BJ (cell line): ENCODE data around the gene BTBD2. TPM values are rescaled to one million over a fixed set of nuclear protein-coding genes. Genes with fewer than 3 reads are reported as not detected.
A peak's percentile ranks its signal among the peaks of the same experiment; 100 is the strongest.

Experiments
- CTCF ChIA-PET: fragments of 350-600 bp; formaldehyde crosslinking; extraction: SDS; loops from one replicate; lab custom pipeline; 2021; ENCODE audit warnings: antibody characterized with exemption, inconsistent platforms; lab: Yijun Ruan, JAX
- POLR2A ChIA-PET: fragments of 300-600 bp; sonication (Branson Sonifier 250); formaldehyde crosslinking; extraction: SDS; loops from one replicate; lab custom pipeline; 2021; ENCODE audit warnings: antibody characterized with exemption; lab: Charles Lee
- DNase-seq: peaks from one replicate; pipeline ENCODE4 v3.0.0-alpha.2; 2011; ENCODE audit warnings: low read depth
- H3K27me3 ChIP-seq: 2 replicates; pipeline ENCODE4 v1.6.0; 2011; ENCODE audit warnings: low read length; ENCODE audit not compliant: control insufficient read depth, insufficient read depth
- H3K36me3 ChIP-seq: 2 replicates; pipeline ENCODE4 v1.5.1; 2011; ENCODE audit warnings: low read length; ENCODE audit not compliant: control insufficient read depth, insufficient read depth
- H3K4me3 ChIP-seq: 2 replicates; pipeline ENCODE4 v1.5.1; 2011; ENCODE audit warnings: low read depth, mild to moderate bottlenecking, control low read depth, low read length
- polyA plus RNA-seq: library from polyadenylated mRNA; depleted of rRNA; stranded (reverse); fragments of >200 nt; gene quantifications from 2 replicates; pipeline ENCODE4 v1.2.3, GENCODE V29; 2011
- TF ChIP-seq, protein P1 (sequence below): IDR thresholded peaks from 2 replicates; pipeline ENCODE4 v1.5.1; 2011; ENCODE audit warnings: low read depth, mild to moderate bottlenecking, control low read depth, inconsistent platforms, low read length, moderate library complexity; ENCODE audit not compliant: insufficient read depth

Gene BTBD2
- polyA plus RNA-seq, 1 experiment: 39.3 TPM

DNA sequence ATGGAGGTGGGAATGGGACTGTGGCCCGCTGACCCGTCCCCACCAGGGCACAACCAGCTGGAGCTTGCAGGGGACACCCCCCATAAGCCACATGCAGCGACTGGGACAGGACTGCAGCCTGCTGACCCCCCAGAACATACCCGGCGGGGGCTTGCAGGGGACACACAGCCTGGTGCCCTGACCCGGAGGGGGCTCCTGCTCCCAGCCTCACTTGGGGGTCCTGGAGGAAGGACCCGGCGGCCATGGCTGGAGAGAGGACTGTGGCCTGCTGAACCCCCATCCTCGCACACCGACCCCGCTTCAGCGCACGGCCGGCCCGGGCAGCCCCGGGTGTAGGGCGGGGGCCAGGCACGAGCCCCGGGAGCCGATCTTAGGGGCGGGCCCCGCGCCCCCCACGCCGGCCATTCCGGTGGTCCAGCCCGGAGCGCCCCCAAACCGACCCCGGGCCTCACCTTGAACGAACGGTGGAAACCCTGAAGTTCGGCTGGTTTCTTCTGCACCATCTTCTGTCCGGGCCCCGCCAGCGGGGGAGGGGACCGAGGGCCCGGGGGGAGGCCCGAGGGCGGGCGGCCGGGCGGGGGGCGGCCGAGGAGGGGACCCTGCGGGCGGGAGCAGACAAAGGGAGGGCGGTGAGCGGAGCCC, 35.0 kb upstream of the BTBD2 start:
- Histone ChIP-seq H3K4me3 (peak overlapping the region; percentile 93), H3K27me3 (no peaks in the 10 kb centered on the region), H3K36me3 (peaks cover 17% of the 10 kb centered on the region)
- no peak for DNase-seq
- POLR2A ChIA-PET: no interaction called here
- TF ChIP-seq, protein P1, sequence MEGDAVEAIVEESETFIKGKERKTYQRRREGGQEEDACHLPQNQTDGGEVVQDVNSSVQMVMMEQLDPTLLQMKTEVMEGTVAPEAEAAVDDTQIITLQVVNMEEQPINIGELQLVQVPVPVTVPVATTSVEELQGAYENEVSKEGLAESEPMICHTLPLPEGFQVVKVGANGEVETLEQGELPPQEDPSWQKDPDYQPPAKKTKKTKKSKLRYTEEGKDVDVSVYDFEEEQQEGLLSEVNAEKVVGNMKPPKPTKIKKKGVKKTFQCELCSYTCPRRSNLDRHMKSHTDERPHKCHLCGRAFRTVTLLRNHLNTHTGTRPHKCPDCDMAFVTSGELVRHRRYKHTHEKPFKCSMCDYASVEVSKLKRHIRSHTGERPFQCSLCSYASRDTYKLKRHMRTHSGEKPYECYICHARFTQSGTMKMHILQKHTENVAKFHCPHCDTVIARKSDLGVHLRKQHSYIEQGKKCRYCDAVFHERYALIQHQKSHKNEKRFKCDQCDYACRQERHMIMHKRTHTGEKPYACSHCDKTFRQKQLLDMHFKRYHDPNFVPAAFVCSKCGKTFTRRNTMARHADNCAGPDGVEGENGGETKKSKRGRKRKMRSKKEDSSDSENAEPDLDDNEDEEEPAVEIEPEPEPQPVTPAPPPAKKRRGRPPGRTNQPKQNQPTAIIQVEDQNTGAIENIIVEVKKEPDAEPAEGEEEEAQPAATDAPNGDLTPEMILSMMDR: no peak
- CTCF ChIA-PET: no interaction called here

DNA sequence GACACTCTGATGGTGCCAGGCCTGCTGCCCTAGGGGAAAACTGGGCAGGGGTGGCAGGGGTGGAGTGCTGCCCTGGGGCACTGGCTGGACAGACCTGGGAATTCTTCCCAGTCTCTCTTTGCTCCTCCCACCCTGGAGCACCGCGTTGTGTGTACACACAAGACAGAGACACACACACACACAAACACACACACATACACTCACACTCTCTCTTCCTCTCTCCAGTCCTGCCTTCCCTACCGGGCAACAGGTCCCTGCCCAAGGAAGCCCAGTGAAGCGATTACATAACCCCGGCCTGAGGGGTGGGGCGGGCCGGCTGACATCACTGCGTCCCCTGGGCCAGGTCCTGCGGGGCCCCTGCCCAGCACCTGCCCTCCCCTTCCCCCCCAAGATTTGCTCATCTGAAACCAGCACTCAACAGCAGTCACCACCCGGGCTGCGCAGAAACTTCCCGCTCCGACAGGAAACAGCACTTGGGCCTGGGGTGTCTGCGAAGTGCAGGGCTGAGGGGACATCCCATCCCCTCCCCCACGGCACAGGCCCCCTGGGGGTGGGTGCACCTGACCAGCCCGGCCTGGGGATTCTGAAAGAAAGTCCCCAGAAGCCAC, 34.3 kb upstream of the BTBD2 start:
- Histone ChIP-seq H3K36me3 (peaks cover 23% of the 10 kb centered on the region), H3K27me3 (no peaks in the 10 kb centered on the region), H3K4me3 (peak overlapping the region; percentile 93)
- no peak for DNase-seq
- POLR2A ChIA-PET: no interaction called here
- TF ChIP-seq, protein P1: no peak
- CTCF ChIA-PET: no interaction called here

DNA sequence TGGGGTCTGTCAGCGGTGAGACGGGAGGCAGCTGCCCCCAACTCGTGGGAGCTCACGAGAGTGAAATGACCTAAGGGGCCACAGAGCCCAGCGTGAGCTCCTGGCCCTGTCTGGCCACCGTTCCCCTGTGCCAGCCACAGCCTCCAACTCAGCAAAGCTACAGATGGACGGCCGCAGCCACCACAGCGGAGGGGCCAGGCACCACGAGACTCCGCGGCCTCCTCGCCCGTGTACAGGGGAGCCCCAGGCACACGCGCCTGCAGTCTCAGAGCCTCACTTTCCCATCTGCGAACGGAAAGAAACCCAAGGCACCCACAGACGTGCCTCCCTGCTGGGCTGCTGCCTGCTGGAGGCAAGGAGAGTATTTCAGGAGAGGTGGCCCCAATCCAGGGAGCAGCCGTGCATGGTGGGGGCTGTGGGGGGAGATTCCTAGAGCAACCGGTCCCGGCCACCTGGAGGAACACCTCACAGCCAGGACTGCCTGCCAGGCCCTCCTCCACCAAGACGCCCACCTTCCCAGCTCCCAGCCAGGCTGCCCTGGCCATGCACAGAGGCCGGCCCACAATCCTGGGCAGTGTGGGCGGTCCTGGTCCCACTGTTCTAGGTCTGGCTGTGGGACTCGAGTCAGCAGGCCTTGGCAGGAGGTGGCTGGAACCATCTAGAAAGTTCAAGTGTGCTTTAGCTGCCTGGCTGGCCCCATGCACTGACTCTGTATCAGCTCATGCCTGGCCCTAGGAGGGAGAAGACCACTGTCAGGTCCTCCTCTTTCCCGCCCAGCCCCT, 33.6 kb upstream of the BTBD2 start:
- ChIA-PET POLR2A (no interaction called here), CTCF (interaction anchor here (1.5 kb wide), 1 partner anchor 21 kb away, joined by 5 read pairs; no protein-coding TSS in a partner anchor)
- DNase-seq: no peak

DNA sequence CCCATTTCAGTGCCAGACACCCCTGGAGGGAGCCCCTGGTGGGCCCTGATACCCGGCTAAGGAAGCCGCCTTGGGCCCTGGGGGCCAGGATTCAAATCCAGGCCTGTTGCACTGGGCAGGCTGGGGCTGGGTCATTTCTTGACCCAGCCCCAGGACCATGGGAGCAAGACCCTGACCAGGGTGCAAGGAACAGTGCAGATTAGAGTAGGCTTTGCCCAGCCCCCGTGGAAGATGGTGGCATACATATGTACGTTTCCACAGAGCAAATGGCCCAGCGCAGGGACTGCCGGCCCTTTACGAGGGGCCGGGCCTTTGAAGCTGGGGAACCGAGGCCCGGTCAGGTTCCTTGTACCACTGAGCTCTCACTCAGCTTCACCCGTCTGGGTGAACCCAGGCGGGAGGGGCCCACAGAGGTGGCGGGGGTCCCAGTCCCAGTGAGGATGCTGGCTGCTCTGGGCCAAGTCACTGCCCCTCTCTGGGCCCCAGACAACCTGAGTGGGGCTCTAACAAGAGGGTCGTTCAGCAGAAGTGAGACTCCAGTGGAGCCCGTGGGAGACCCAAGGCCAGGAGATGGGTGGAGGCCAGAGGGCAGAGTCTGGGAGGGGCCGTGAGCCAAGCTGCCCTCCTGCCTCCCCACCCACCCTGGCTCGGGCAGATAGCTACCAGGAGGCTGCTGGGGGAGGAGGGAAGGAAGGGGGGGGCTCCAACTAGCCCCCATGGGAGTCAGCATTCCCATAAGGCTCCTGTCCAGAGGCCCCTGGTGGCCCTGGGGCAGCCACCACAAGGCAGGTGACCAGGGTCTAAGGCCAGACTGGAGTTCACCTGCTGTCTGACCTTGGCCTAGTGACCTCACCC, 32.8 kb upstream of the BTBD2 start:
- TF ChIP-seq, protein P1: no peak
- Histone ChIP-seq H3K36me3 (peaks cover 31% of the 10 kb centered on the region), H3K27me3 (no peaks in the 10 kb centered on the region), H3K4me3 (peak overlapping the region; percentile 93)
- ChIA-PET POLR2A (no interaction called here), CTCF (interaction anchor here (1.5 kb wide), 1 partner anchor 21 kb away, joined by 5 read pairs; no protein-coding TSS in a partner anchor)
- no peak for DNase-seq

More for the DNA sequence above, 33.6 kb upstream of the BTBD2 start:
- peak overlapping the region; percentile 93 for H3K4me3 ChIP-seq
- peaks cover 28% of the 10 kb centered on the region for H3K36me3 ChIP-seq
- no peaks in the 10 kb centered on the region for H3K27me3 ChIP-seq
- TF ChIP-seq, protein P1: no peak
